COLO668 (cell line): Measurements from ENCODE around the gene RAB3GAP1.

ENCODE experiments used
- DNase-seq: peaks from one replicate; lab custom pipeline; 2025; ENCODE audit not compliant: unreplicated experiment; lab: John Stamatoyannopoulos, UW

Gene RAB3GAP1

GRCh38 chr2:135162377-135162776, 110.3 kb downstream of the RAB3GAP1 start:
- DNase-seq: no peak

GRCh38 chr2:135162786-135163185, 110.7 kb downstream of the RAB3GAP1 start:
- DNase-seq: no peak

GRCh38 chr2:135163306-135163705, 111.2 kb downstream of the RAB3GAP1 start:
- DNase-seq: no peak

GRCh38 chr2:135163901-135164300, 111.8 kb downstream of the RAB3GAP1 start:
- DNase-seq: no peak

GRCh38 chr2:135164431-135164830, 112.3 kb downstream of the RAB3GAP1 start:
- DNase-seq: no peak

- no peak for DNase-seq
Observed at GRCh38 chr2:135167273-135167672, 115.2 kb downstream of the RAB3GAP1 start.

- no peak for DNase-seq
Observed at GRCh38 chr2:135168204-135168856, 116.2 kb downstream of the RAB3GAP1 start.

- no peak for DNase-seq
Observed at GRCh38 chr2:135169900-135170753, 118.0 kb downstream of the RAB3GAP1 start.

GRCh38 chr2:135174049-135174809, 122.1 kb downstream of the RAB3GAP1 start:
- no peak for DNase-seq

GRCh38 chr2:135174810-135175093, 122.7 kb downstream of the RAB3GAP1 start:
- DNase-seq: no peak

- peak; percentile 52 for DNase-seq
Observed at GRCh38 chr2:135175177-135175576, 123.1 kb downstream of the RAB3GAP1 start.

GRCh38 chr2:135179689-135180088, 127.6 kb downstream of the RAB3GAP1 start:
- DNase-seq: no peak

GRCh38 chr2:135182190-135182589, 130.1 kb downstream of the RAB3GAP1 start:
- DNase-seq: no peak

- DNase-seq: no peak
Observed at GRCh38 chr2:135182601-135183000, 130.5 kb downstream of the RAB3GAP1 start.

- DNase-seq: no peak
Observed at GRCh38 chr2:135183822-135184221, 131.7 kb downstream of the RAB3GAP1 start.

- no peak for DNase-seq
Observed at GRCh38 chr2:135186054-135186453, 134.0 kb downstream of the RAB3GAP1 start.

- DNase-seq: no peak
Observed at GRCh38 chr2:135187270-135187669, 135.2 kb downstream of the RAB3GAP1 start.

GRCh38 chr2:135189148-135189547, 137.1 kb downstream of the RAB3GAP1 start:
- no peak for DNase-seq

- no peak for DNase-seq
Observed at GRCh38 chr2:135190799-135191198, 138.7 kb downstream of the RAB3GAP1 start.

GRCh38 chr2:135198481-135198880, 146.4 kb downstream of the RAB3GAP1 start:
- no peak for DNase-seq

GRCh38 chr2:135202751-135203150, 150.7 kb downstream of the RAB3GAP1 start:
- no peak for DNase-seq

- DNase-seq: no peak
Observed at GRCh38 chr2:135203944-135204343, 151.9 kb downstream of the RAB3GAP1 start.
